Tibial nerve (tissue), 4 donors: Measurements from ENCODE around the gene RSL1D1.

Experiments
- CTCF ChIP-seq, 5 experiments: fragments of 200-600 bp in 3 of 5; fragments of 450-650 bp in 2 of 5; sonication (generic) in 3 of 5; IDR thresholded peaks; one replicate each; pipeline ENCODE4 v1.5.1; 2016 to 2019; ENCODE audit warnings: antibody characterized with exemption in 5 of 5, mild to moderate bottlenecking in 3 of 5, moderate library complexity in 2 of 5
- EP300 ChIP-seq, 2 donors: sonication (generic); formaldehyde crosslinking; IDR thresholded peaks; one replicate each; pipeline ENCODE4 v1.6.1; 2017; ENCODE audit warnings: antibody characterized with exemption in 2 of 2, mild to moderate bottlenecking in 1 of 2
- POLR2A ChIP-seq, 2 donors: fragments of 450-650 bp; IDR thresholded peaks; one replicate each; pipeline ENCODE4 v1.6.1; 2017; ENCODE audit warnings: antibody characterized with exemption in 2 of 2, mild to moderate bottlenecking in 2 of 2, moderate library complexity in 2 of 2

GRCh38 chr16:11844499-11844898, 6.8 kb downstream of the RSL1D1 start:
- TF ChIP-seq EP300 (IDR thresholded peaks at IDR 0.05) (no peak), CTCF (IDR thresholded peaks at IDR 0.05) (no peak), POLR2A (IDR thresholded peaks at IDR 0.05) (no peak)
